Dendritic cell treated with granulocyte-macrophage colony-stimulating factor and Interleukin-4, amounts not matched to agents 40 ng/mL and 50 ng/mL, for 4 days (primary cell): ENCODE measurements around the gene ERCC2.
"Not testable (repeated sequence)": the region's sequence is repeated elsewhere in the genome, so short reads cannot be mapped to it uniquely, and the experiment has no call there.

ENCODE experiments used
- H3K27ac Mint-ChIP-seq: one replicate; pipeline ENCODE4 v1.8.0; 2022; ENCODE audit warnings: mild to moderate bottlenecking, mixed read lengths
- H3K27me3 Mint-ChIP-seq: one replicate; pipeline ENCODE4 v1.8.0; 2022; ENCODE audit warnings: mild to moderate bottlenecking, mixed read lengths
- H3K36me3 Mint-ChIP-seq: one replicate; pipeline ENCODE4 v1.8.0; 2022; ENCODE audit warnings: low read depth, mixed read lengths
- H3K4me1 Mint-ChIP-seq: one replicate; pipeline ENCODE4 v1.8.0; 2022; ENCODE audit warnings: low read depth, mixed read lengths
- H3K4me3 Mint-ChIP-seq: one replicate; pipeline ENCODE4 v1.8.0; 2022; ENCODE audit warnings: mild to moderate bottlenecking, moderate library complexity, mixed read lengths
- H3K9me3 Mint-ChIP-seq: one replicate; pipeline ENCODE4 v1.8.0; 2022; ENCODE audit warnings: mixed read lengths
- intact Hi-C: fragments of 100-400 bp; cut with micrococcal nuclease; formaldehyde crosslinking; loops from one replicate; pipeline ENCODE4 v1.15.0; 2022

Gene ERCC2

DNA sequence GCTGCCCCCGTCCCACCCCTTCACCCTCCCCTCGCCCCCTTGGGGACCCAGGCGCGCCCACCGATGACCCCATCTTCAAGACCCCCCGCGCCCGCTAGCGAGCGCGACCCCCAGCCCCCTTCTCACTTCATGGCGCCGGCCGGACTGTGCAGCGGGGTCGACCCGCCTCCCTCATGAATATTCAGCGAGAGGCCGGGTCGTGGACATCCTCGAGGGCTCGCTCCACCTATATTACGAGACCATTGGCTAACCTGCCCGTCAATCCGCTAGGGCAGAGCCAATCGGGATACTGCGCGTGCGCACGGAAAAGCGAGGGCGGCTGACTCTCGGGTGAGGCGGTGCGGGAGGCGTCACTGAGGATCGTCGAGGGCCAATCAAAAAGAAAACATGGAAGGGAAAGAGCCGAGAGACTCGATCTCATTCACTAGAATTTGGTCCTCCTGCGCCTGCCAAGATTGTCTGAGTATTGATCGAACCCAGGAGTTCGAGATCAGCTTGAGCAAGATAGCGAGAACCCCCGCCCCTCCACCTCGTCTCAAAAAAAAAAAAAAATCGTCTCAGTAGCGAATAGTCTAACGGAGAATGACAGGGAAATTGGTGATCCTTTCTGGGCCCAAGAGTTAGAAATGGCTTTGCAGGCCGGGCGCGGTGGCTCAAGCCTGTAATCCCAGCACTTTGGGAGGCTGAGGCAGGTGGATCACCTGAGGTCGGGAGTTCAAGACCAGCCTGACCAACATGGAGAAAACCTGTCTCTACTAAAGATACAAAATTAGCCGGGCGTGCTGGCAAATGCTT is at the start of gene ERCC2:
Gene ERCC2, minus strand, starts transcription at position 164 of the 795 bp plus-strand sequence. Its CDS starts 33 bp downstream, at position 131.
- intact Hi-C loops, result no loop called here

DNA sequence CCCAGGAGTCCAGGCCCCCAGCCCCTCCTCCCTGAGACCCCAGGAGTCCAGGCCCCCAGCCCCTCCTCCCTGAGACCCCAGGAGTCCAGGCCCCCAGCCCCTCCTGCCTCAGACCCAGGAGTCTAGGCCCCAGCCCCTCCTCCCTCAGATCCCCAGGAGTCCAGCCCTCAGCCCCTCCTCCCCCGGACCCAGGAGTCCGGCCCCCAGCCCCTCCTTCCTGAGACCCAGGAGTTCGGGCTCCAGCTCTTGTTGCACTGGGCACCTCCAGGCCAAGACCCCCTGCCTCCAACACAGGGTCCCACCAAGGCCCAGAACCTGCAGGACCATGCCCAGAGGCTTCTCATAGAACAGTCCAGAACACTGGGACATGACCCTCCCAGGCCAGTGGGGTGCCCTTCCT is 49.5 kb upstream of the ERCC2 start:
- H3K27ac Mint-ChIP-seq, result peak overlapping the region; percentile 76
- intact Hi-C loops, result no loop called here
- H3K9me3 Mint-ChIP-seq, result no peaks in the 10 kb centered on the region
- peaks cover 75% of the 10 kb centered on the region for H3K4me1 Mint-ChIP-seq
- H3K27me3 Mint-ChIP-seq, result no peaks in the 10 kb centered on the region
- peak overlapping the region; percentile 35 for H3K4me3 Mint-ChIP-seq
- peaks cover 77% of the 10 kb centered on the region for H3K36me3 Mint-ChIP-seq

More for the DNA sequence above, at the start of gene ERCC2:
- Mint-ChIP-seq H3K27me3 (no peaks in the 10 kb centered on the region), H3K9me3 (no peaks in the 10 kb centered on the region), H3K4me3 (peak within 1 kb of the TSS; percentile 88), H3K4me1 (peaks cover 14% of the 10 kb centered on the region), H3K27ac (peak within 1 kb of the TSS; percentile 94), H3K36me3 (peaks cover 12% of the 10 kb centered on the region)

DNA sequence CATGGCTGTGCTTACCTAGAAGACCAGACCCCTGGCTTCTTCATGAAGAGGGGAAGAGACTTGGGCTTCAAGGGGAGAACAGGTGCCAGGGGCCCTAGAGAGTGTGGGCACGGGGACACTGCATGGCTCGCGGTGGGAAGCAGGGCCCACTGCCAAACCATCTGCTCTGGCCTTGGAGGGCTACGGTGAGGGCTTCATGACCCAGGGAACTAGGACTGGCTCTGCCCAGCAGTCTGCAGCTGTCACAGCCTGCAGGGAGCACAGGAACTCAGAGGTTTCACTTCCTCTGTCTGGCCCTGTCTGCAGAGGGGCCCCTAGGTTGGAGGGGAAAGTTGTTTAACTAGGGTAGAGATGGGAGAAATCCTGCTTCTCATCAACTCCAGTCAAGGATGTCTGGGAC is 49.0 kb upstream of the ERCC2 start:
- H3K27ac Mint-ChIP-seq, result peak overlapping the region; percentile 76
- H3K36me3 Mint-ChIP-seq, result peaks cover 82% of the 10 kb centered on the region
- H3K27me3 Mint-ChIP-seq, result no peaks in the 10 kb centered on the region
- intact Hi-C loops, result no loop called here
- no peaks in the 10 kb centered on the region for H3K9me3 Mint-ChIP-seq
- H3K4me1 Mint-ChIP-seq, result peaks cover 73% of the 10 kb centered on the region
- H3K4me3 Mint-ChIP-seq, result peak overlapping the region; percentile 35

DNA sequence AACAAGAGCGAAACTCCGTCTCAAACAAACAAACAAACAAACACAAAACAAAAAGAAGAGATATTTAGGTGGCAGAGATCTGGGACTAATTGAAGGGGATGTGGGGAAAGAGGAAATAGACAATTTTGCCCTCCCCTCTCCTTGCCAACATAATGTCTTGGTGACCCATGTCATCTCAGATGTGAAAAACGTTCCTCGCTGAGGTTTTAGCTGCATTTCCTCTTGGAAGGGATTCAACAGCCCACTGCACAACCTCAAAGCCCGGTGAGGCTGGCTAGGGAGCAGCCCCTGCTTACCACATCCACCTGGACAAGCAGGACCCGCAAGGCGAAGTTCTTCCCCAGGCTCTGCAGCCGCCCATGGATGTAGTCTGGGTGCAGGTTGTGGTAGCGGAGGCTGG is 48.4 kb upstream of the ERCC2 start:
- H3K9me3 Mint-ChIP-seq, result no peaks in the 10 kb centered on the region
- peaks cover 67% of the 10 kb centered on the region for H3K4me1 Mint-ChIP-seq
- H3K27ac Mint-ChIP-seq, result peak overlapping the region; percentile 76
- intact Hi-C loops, result no loop called here
- H3K36me3 Mint-ChIP-seq, result peaks cover 87% of the 10 kb centered on the region
- no peaks in the 10 kb centered on the region for H3K27me3 Mint-ChIP-seq
- H3K4me3 Mint-ChIP-seq, result peak overlapping the region; percentile 22

DNA sequence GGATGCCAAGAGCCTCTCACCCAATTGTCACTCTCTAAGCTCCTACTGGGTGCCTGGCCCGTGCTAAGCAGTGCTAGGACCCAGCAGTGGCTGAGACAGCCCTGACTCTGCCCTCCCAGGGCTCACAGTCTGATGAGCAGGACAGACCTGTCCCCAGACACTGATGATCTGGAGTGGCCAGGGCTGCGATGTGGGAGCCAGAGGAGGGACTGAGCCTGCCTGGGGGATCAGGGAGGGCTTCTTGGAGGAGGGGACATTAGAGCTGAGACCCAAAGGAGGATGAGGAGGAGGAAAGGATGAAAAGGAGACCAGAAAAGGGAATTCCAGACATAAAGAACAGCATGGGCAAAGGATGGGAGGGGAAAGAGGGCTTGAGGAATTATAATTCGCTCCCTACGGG is 46.8 kb upstream of the ERCC2 start:
- H3K9me3 Mint-ChIP-seq, result no peaks in the 10 kb centered on the region

DNA sequence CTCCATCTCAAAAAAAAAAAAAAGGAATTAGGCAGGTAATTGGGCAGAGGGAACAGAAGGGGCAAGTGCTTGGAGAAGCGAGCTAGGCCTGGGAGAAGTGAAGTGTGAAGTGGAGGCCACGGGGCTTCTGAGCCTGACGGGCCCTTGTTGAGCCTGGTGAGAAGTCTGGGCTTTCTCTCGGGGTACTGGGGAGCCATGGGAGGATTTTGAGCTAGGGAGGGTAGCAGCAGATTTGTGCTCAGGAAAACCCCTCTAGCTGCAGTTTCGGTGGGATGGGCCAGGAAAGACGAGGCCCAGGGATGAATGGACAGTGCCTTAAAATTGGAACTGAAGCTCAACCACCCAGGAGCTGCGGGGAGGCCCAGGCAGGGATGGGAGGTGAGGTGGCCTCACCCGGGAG is 44.1 kb upstream of the ERCC2 start:
- intact Hi-C loops, result no loop called here
- Mint-ChIP-seq H3K36me3 (peaks cover 69% of the 10 kb centered on the region), H3K4me1 (peaks cover 36% of the 10 kb centered on the region), H3K9me3 (no peaks in the 10 kb centered on the region), H3K27ac (no peak overlapping the region), H3K27me3 (no peaks in the 10 kb centered on the region), H3K4me3 (no peak overlapping the region)

More for the DNA sequence above, 46.8 kb upstream of the ERCC2 start:
- H3K4me1 Mint-ChIP-seq, result peaks cover 52% of the 10 kb centered on the region
- H3K27me3 Mint-ChIP-seq, result no peaks in the 10 kb centered on the region
- no peak overlapping the region for H3K4me3 Mint-ChIP-seq
- H3K36me3 Mint-ChIP-seq, result peaks cover 90% of the 10 kb centered on the region
- peak overlapping the region; percentile 12 for H3K27ac Mint-ChIP-seq
- intact Hi-C loops, result no loop called here

DNA sequence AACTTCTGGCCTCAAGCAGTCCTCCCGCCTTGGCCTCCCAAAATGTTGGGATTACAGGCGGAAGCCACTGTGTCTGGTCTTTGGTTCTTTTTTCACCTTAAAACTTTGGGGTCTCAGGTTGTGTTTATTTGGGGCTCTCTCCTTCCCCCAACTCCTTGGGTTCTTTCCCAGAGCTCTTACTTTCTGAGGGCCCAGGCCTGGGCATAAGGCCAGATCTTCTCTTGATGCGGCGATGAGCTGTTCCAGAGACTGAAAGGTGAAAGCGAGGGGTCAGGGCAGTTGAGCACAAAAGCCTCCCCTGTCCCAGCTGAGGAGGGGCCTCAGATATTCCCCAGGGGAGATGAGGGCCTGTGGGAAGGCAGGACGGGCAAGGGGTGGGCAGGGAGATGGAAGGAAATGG is 43.1 kb upstream of the ERCC2 start:
- Mint-ChIP-seq H3K4me1 (peaks cover 36% of the 10 kb centered on the region), H3K27me3 (no peaks in the 10 kb centered on the region), H3K9me3 (no peaks in the 10 kb centered on the region), H3K4me3 (no peak overlapping the region), H3K36me3 (peaks cover 65% of the 10 kb centered on the region), H3K27ac (no peak overlapping the region)
- intact Hi-C loops, result no loop called here

DNA sequence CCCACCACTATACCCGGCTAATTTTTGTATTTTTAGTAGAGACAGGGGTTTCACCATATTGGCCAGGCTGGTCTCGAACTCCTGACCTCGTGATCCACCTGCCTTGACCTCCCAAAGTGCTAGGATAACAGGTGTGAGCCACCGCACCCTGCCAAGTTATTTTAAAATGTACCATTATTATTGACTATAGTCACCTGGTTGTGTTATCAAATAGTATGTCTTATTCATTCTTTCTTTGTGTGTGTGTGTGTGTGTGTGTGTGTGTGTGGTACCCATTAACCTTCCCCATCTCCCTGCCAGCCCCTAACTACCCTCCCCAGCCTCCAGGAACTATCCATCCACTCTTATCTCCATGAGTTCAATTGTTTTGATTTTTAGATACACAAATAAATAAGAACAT is 40.0 kb upstream of the ERCC2 start:
- H3K4me3 Mint-ChIP-seq, H3K27ac Mint-ChIP-seq, H3K27me3 Mint-ChIP-seq, intact Hi-C loops, H3K9me3 Mint-ChIP-seq: not testable (repeated sequence)
- H3K36me3 Mint-ChIP-seq, result peaks cover 44% of the 10 kb centered on the region
- peaks cover 44% of the 10 kb centered on the region for H3K4me1 Mint-ChIP-seq

DNA sequence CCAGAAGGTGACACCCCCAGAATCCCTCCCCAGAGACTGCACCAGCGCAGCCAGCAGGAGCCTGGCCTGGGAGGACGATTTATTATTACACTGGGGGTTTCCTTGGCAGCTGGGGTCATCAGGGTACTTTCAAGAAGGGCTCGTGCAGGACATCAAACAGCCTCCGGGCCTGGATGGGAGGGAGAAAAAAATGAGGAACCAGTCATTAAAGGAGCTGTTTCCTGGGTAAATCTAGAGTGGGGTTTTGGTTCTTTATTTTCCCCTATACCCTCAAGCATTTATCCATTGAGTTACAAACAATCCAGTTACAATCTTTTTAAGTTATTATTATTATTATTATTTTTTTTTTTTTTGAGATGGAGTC is 39.2 kb upstream of the ERCC2 start:
- Mint-ChIP-seq H3K4me1 (peaks cover 52% of the 10 kb centered on the region), H3K9me3 (no peaks in the 10 kb centered on the region), H3K27ac (peak overlapping the region; percentile 77), H3K27me3 (peaks cover 8% of the 10 kb centered on the region), H3K4me3 (peak overlapping the region; percentile 39), H3K36me3 (peaks cover 38% of the 10 kb centered on the region)
- intact Hi-C loops, result no loop called here

DNA sequence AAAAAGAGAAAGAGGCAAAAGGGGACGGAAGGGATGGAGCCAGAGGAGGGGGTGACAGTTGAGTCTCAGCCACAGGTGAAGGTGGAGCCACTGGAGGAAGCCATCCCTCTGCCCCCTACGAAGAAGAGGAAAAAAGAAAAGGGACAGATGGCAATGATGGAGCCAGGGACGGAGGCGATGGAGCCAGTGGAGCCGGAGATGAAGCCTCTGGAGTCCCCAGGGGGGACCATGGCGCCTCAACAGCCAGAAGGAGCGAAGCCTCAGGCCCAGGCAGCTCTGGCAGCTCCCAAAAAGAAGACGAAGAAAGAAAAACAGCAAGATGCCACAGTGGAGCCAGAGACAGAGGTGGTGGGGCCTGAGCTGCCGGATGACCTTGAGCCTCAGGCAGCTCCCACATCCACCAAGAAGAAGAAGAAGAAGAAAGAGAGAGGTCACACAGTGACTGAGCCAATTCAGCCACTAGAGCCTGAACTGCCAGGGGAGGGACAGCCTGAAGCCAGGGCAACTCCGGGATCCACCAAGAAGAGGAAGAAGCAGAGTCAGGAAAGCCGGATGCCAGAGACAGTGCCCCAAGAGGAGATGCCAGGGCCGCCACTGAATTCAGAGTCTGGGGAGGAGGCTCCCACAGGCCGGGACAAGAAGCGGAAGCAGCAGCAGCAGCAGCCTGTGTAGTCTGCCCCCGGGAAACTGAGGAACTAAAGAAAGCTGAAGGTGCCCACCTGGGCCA is 38.6 kb upstream of the ERCC2 start:
- Mint-ChIP-seq H3K27me3 (peaks cover 14% of the 10 kb centered on the region), H3K4me3 (peak overlapping the region; percentile 30), H3K4me1 (peaks cover 57% of the 10 kb centered on the region), H3K9me3 (no peaks in the 10 kb centered on the region), H3K27ac (peak overlapping the region; percentile 77), H3K36me3 (peaks cover 32% of the 10 kb centered on the region)
- intact Hi-C loops, result no loop called here

DNA sequence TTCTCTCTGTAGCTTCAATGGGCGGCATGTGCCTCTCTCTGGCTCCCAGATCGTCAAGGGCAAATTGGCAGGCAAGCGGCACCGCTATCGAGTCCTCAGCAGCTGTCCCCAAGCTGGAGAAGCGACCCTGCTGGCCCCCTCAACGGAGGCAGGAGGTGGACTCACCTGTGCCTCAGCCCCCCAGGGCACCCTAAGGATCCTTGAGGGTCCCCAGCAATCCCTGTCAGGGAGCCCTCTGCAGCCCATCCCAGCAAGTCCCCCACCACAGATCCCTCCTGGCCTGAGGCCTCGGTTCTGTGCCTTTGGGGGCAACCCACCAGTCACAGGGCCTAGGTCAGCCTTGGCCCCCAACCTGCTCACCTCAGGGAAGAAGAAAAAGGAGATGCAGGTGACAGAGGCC is 37.7 kb upstream of the ERCC2 start:
- peaks cover 64% of the 10 kb centered on the region for H3K4me1 Mint-ChIP-seq

DNA sequence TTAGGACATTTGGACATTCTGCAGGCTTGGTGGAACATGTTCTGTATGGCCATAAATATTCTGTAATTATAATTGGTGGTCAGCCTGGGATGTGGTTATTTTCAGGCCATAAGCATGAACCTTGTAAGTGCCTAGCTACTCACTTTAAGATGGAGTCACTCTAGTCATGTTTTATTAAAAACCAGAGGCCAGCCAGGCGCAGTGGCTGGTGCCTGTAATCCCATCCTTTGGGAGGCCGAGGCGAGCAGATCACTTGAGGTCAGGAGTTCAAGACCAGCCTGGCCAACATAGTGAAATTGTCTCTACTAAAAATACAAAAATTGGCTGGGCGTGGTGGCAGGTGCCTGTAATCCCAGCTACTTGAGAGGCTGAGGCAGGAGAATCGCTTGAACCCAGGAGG is 37.2 kb upstream of the ERCC2 start:
- H3K4me3 Mint-ChIP-seq, H3K9me3 Mint-ChIP-seq, intact Hi-C loops, H3K27ac Mint-ChIP-seq: not testable (repeated sequence)
- Mint-ChIP-seq H3K36me3 (peaks cover 18% of the 10 kb centered on the region), H3K4me1 (peaks cover 67% of the 10 kb centered on the region), H3K27me3 (peaks cover 28% of the 10 kb centered on the region)

More for the DNA sequence above, 37.7 kb upstream of the ERCC2 start:
- peaks cover 22% of the 10 kb centered on the region for H3K27me3 Mint-ChIP-seq
- H3K4me3 Mint-ChIP-seq, result no peak overlapping the region
- peaks cover 23% of the 10 kb centered on the region for H3K36me3 Mint-ChIP-seq
- H3K9me3 Mint-ChIP-seq, result no peaks in the 10 kb centered on the region
- H3K27ac Mint-ChIP-seq, result peak overlapping the region; percentile 77
- intact Hi-C loops, result no loop called here

DNA sequence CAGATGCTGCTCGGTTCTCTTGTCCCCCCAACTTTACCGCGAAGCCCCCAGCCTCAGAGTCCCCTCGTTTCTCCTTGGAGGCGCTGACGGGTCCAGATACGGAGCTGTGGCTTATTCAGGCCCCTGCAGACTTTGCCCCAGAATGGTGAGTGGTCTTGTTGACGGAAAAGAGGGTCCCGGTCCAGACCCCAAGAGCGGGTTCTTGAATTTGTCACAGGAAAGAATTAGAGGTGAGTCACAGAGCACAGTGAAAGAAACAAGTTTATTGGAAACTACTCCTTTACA is 36.7 kb upstream of the ERCC2 start:
- Mint-ChIP-seq H3K27me3 (peaks cover 32% of the 10 kb centered on the region), H3K27ac (peak overlapping the region; percentile 90), H3K9me3 (no peaks in the 10 kb centered on the region), H3K4me1 (peaks cover 72% of the 10 kb centered on the region), H3K4me3 (peak overlapping the region; percentile 95), H3K36me3 (peaks cover 12% of the 10 kb centered on the region)
- intact Hi-C loops, result no loop called here

DNA sequence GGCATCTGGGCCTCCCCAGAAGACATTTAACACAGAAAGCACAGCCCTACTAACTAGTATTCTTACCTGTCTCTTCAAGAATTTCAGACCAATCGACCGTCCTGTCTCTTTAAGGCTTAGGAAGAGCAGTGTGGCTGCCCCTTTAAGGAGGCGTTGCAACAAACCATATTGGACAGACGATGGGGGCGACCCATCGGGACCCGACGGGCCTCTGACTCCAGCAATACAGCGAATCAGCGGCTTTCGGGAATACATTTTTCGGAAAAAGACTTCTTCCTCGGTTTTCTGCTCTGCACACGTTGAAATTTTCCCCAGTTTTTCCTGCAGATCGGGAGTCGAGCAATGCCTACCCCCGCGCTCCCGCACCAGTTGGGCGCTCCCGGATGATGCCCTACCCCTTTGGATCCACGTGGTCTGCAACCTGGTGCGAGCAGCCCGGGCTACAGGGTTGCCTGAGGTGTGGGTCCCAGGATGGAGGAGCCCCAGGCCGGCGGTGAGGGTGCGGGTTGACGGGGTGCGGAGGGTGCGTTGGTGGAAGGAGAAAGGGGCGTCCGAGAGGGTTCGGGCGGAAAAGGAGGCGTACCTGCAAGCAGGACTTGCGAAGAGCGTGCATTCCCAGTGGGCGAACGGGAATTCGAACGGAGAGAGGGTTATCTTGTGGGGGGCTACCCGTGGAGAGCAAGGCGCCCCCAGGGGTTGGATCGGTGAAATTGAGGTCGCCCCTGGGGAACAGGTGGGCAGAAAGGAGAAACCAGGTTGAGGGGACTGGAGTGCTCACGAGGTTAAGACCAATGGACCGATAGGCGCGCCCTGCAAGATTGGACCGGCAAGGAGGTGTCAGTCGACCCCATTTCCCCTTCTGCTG is 36.1 kb upstream of the ERCC2 start, which contains the start of gene POLR1G:
Gene POLR1G, plus strand, starts transcription at position 419 of the 865 bp plus-strand sequence. Its CDS starts 53 bp downstream, at position 472.
- H3K4me3 Mint-ChIP-seq, result peak within 1 kb of the TSS; percentile 95
- H3K27ac Mint-ChIP-seq, result peak within 1 kb of the TSS; percentile 90
- H3K36me3 Mint-ChIP-seq, result peaks cover 11% of the 10 kb centered on the region
- peaks cover 34% of the 10 kb centered on the region for H3K27me3 Mint-ChIP-seq
- no peaks in the 10 kb centered on the region for H3K9me3 Mint-ChIP-seq
- peaks cover 72% of the 10 kb centered on the region for H3K4me1 Mint-ChIP-seq
- intact Hi-C loops, result loop anchor here (1.0 kb wide), 1 partner anchor 17 kb away; the partner anchor contains the start of gene ERCC1
